Stimulated activated CD8-positive, alpha-beta memory T cell treated with anti-CD3 and anti-CD28 coated beads, Interleukin-12 subunit alpha, Interleukin-12 subunit beta, amount 100 ng/mL, for 4 hours (primary cell): Measurements from ENCODE around the gene CCNY.
"Not testable (repeated sequence)": the region's sequence is repeated elsewhere in the genome, so short reads cannot be mapped to it uniquely, and the experiment has no call there.

Experiments used
- DNase-seq: peaks from one replicate; pipeline ENCODE4 v3.0.0-alpha.2; 2020; ENCODE audit warnings: low read depth

CCNY gene

GRCh38 chr10:35336084-35336831 is at the start of gene CCNY:
Gene CCNY, plus strand, starts transcription at chr10:35336509. Its CDS starts 545 bp downstream, at chr10:35337054.
- peak; percentile 70 for DNase-seq

- no peak for DNase-seq
Observed at GRCh38 chr10:35289198-35289597, 47.1 kb upstream of the CCNY start.

- no peak for DNase-seq
Observed at GRCh38 chr10:35294506-35294905, 41.8 kb upstream of the CCNY start.

- DNase-seq: no peak
Observed at GRCh38 chr10:35299016-35299415, 37.3 kb upstream of the CCNY start.

- DNase-seq: no peak
Observed at GRCh38 chr10:35300063-35300699, 36.1 kb upstream of the CCNY start.

DNA sequence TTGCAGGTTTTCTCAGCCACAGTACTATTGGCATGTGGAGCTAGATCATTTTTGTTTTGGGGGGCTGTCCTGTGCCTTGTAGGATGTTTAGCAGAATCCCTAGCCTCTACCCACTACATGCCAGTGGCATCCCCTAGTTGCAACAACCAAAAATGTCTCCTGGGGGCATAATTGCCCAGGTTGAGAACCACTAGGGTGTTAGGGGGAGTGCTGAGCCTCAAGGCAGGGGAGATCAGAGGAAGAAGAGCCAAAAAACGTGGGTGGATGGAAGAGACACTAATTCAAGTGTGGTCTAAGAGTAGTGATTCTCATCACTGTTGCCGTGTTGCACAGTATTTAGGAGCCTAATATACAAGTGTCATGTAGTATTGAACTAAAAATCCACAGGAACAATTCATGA is 31.7 kb upstream of the CCNY start:
- no peak for DNase-seq

DNA sequence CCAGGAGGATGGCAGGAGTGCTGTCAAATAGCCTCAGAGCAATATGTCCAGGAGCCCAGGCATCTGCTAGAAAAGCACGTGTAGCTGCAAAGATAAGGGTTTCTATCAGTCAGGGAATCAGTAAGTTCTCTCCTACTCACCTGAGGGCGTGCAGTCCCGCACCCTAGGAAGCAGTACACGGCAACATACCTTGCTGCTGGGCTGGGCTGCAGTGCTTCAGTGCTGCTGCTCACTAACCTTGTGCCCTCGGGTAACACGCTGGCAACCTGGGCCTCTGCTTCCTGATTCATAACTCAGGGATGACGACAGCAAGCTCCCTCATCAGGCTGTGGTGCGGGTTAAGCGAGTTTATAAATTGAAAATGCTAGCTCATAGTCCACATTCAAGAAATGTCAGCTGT is 29.5 kb upstream of the CCNY start:
- DNase-seq: no peak

DNA sequence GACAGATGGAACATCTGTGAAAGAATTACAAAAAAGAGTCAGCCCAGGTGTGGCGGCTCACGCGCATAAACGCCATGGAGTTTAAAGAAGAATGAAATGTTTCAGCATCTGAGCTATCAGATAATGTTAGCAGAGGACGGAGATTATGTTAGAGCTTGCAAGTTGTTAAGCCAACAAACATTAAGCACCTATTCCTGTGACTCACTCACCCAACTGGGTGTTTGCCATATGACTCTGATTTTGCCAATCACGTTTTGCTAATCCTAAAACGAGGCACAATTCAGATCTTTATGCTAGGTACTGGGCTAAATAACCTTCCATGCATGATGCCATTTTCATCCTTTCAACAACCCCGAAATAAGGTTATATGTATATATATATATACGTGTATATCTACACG is 29.0 kb upstream of the CCNY start:
- DNase-seq: no peak

GRCh38 chr10:35308809-35309208 is 27.5 kb upstream of the CCNY start:
- no peak for DNase-seq

DNA sequence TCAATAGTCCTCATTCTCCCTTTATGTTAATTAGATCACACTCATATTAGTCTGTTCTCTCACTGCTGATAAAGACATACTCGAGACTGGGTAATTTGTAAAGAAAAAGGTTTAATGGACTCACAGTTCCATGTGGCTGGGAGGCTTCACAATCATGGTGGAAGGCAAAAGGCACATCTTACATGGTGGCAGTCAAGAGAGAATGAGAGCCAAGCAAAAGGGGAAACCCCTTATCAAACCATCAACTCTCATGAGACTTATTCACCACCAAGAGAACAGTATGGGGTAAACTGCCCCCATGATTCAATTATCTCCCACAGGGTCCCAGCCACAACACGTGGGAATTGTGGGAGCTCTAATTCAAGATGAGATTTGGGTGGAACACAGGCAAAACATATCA is 22.2 kb upstream of the CCNY start:
- DNase-seq: not testable (repeated sequence)

- DNase-seq: not testable (repeated sequence)
Observed at GRCh38 chr10:35315235-35315634, 21.1 kb upstream of the CCNY start.

GRCh38 chr10:35316218-35316967 is 19.9 kb upstream of the CCNY start:
- DNase-seq: no peak

- DNase-seq: no peak
Observed at GRCh38 chr10:35318551-35318950, 17.8 kb upstream of the CCNY start.

DNA sequence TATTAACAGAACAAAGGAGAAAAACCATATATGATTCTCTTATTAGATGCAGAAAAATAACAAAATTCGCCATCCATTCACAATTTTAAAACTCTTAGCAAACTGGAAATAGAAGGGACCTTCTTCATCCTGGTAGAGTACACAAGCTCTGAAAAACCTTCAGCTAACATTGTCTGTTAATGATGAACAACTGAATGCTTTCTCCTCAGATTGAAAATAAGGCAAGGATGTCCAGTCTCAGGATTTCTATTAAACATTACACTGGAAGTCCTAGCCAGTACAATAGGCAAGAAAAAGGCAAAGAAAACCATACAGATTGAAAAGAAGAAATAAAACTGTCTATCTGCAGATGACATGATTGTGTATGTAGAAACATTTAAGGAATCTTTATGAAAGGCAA is 16.0 kb upstream of the CCNY start:
- DNase-seq: no peak

GRCh38 chr10:35322636-35323035 is 13.7 kb upstream of the CCNY start:
- no peak for DNase-seq

DNA sequence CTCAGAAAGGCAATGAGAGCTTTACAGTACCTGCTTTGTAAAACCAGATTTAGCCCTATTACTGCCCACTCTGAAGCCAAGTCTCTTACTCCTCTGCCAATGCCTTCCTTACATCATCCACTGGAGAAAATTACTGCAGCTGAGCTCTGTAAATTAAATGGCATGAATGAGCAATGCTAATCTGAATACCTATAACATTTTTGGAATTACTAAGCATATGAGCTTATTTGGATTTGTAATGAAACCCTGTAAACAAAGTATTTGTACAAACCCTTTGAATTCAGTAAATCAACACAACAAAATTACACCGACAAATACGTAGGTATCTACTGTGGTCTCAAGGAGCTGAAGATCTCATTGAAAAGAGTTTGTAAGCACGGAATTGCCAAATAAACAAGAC is 12.1 kb upstream of the CCNY start:
- DNase-seq: no peak

GRCh38 chr10:35326466-35327235 is 9.7 kb upstream of the CCNY start:
- no peak for DNase-seq

DNA sequence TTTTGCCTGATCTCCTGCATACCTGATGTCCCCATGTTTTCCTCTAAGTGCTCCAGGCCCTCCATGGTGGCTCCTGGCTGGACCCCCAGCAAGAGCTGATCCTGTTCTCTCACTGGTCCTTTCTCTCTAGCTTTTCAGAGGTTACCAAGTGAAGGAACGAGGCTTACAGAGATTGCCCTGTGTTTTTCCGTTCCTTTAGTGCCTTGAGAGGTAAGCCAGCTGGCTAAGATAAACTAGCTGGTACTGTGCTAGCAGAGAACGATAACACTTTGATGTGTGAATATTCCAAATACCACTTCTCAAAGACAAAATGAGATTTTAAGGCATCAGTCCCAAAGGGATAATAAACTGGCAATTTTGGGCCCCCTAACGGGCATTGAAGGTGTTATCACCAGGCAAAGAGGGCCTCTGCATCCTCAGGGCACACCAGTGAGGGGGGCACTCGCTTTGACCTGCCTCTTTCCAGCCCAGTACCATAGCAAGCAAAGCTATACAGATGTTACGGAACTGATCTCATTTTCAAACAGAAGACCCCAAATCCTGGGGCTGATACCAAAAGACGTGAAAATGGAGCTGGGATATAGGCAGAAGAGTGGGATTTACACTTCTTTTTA is 8.4 kb upstream of the CCNY start:
- no peak for DNase-seq

- no peak for DNase-seq
Observed at GRCh38 chr10:35328404-35329037, 7.8 kb upstream of the CCNY start.

DNA sequence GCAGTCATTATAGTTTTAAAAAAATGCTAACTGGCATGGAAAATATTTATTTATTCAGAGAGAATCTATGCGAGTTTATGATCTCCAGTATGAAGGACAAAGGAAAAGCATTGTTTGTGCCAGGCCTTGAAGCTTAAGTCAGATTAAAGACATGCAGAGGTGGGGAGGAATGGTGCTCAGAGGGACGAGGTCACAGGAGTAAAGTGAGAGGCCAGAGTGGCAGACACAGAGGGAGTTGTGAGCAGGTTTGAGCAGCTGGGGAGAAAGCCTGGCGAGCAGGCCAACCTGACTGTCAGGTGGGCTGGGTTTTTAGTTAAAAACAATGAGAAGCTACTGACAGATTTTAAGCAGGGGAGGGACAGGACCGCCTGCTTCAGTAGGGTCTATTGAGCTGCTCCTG is 6.8 kb upstream of the CCNY start:
- DNase-seq: no peak

GRCh38 chr10:35331894-35332640 is 4.2 kb upstream of the CCNY start:
- no peak for DNase-seq
